ENCODE results near the gene CDHR5. TPM values are rescaled to one million over a fixed set of nuclear protein-coding genes. Genes with fewer than 3 reads are reported as not detected.

Gene CDHR5
- total and polyA plus RNA-seq, 2 of the 4 experiments (the other 2 are of a cell fraction), result not detected

DNA sequence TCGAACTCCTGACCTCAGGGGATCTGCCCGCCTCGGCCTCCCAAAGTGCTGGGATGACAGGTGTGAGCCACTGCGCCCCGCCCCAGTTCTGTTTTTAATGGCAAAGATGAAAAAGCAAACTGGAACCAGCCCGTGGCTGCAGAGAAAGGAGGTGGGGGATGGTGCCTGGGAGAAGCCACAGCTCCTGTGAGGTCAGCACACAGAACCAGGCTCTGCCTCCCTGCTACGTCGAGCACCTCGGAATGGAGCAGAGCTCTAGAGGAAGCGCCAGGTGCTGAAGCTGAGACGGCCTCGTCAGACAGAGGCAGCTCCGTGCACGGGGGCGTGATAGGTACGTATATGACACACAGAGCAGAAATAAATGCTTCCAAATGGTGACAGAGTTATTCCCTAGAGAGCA, 20.8 kb upstream of the CDHR5 start:
- Histone ChIP-seq H4K8ac (ENCODE audit: low read depth in 2 of 2, low read length in 2 of 2) (no peak overlapping the region), H3K9me3 (ENCODE audit: control insufficient read depth, insufficient read depth, low read length) (no peaks in the 10 kb centered on the region), H3K14ac (replicated peaks; ENCODE audit: low read depth, low read length) (no peak overlapping the region), H2BK20ac (ENCODE audit: low read depth, low read length) (no peak overlapping the region), H3K4me3 (ENCODE audit: insufficient read depth, low read depth, low read length) (no peak overlapping the region), H2BK120ac (ENCODE audit: low read depth, low read length) (no peak overlapping the region), H3K36me3 (ENCODE audit: control insufficient read depth, insufficient read depth, low read length) (peaks cover 23% of the 10 kb centered on the region), H3K23ac (ENCODE audit: low read depth, low read length) (no peak overlapping the region), H2AK9ac (replicated peaks; ENCODE audit: low read depth, low read length, poor library complexity) (no peak overlapping the region), H2AFZ (replicated peaks; ENCODE audit: low read length, poor library complexity) (no peak overlapping the region), H3K4ac (ENCODE audit: low read depth, low read length) (no peak overlapping the region), H3K9me1 (ENCODE audit: insufficient read depth, low read length) (no peaks in the 10 kb centered on the region), H3K4me1 (ENCODE audit: control insufficient read depth, insufficient read depth, low read length) (peaks cover 1% of the 10 kb centered on the region), H2BK5ac (ENCODE audit: low read depth, low read length, poor library complexity, severe bottlenecking) (no peak overlapping the region), H2AK5ac (ENCODE audit: low read depth, low read length) (no peak overlapping the region), H3K18ac (ENCODE audit: low read depth, low read length) (no peak overlapping the region), H4K5ac (ENCODE audit: low read depth, low read length) (no peak overlapping the region), H3K27ac (ENCODE audit: insufficient read depth, low read length) (no peak overlapping the region), H4K91ac (ENCODE audit: insufficient read depth, low read depth, low read length) (no peak overlapping the region), H3K9ac (ENCODE audit: low read depth, low read length) (no peak overlapping the region), H3K4me2 (ENCODE audit: low read depth, low read length) (no peak overlapping the region), H3K79me1 (ENCODE audit: low read depth in 1 of 2, low read length in 2 of 2) (no peaks in the 10 kb centered on the region; a peak in 1 of 4 replicates), H3K56ac (ENCODE audit: extremely low read depth, insufficient read depth, low read length) (no peak overlapping the region), H3K27me3 (ENCODE audit: control insufficient read depth, insufficient read depth, low read length) (no peaks in the 10 kb centered on the region), H4K20me1 (ENCODE audit: insufficient read depth, low read length) (peaks cover 6% of the 10 kb centered on the region; the same call in 1 of the 2 replicates), H2BK15ac (ENCODE audit: low read depth, low read length) (no peak overlapping the region)
- ATAC-seq (ENCODE audit: low read depth), result no peak
- in situ Hi-C loops (cut with MboI; ENCODE audit: low sequenced_read_pairs), result no loop called here
- WGBS, 2 experiments (ENCODE audit: extremely low coverage in 2 of 2, insufficient read length in 1 of 2), result 97% methylated on average over 9 of the region's 16 CpGs; no CpG with 5 or more reads in 1 of the 2 experiments
- dilution Hi-C loops (cut with HindIII; ENCODE audit: low sequenced_read_pairs, unreplicated experiment), result no loop called here
- no TSS peak for BruUV-seq (replicated peaks)
- ChIA-PET POLR2A (ENCODE audit: unreplicated experiment) (no interaction called here), CTCF (no interaction called here)
- intact Hi-C loops (cut with micrococcal nuclease), result no loop called here
- TF ChIP-seq NFE2L2 (IDR thresholded peaks at IDR 0.05; ENCODE audit: low read depth, low read length) (no peak), MAZ (IDR thresholded peaks at IDR 0.05; ENCODE audit: borderline replicate concordance, low read depth, low read length) (no peak), FOS (IDR thresholded peaks at IDR 0.05; ENCODE audit: low read depth, low read length) (no peak), POLR2A (IDR thresholded peaks at IDR 0.05; ENCODE audit: low read depth, low read length) (no peak), RCOR1 (IDR thresholded peaks at IDR 0.05; ENCODE audit: insufficient replicate concordance, low read length) (no peak), RFX5 (IDR thresholded peaks at IDR 0.05; ENCODE audit: low read depth, low read length) (no peak), BHLHE40 (IDR thresholded peaks at IDR 0.05; ENCODE audit: low read depth, low read length) (no peak), MXI1 (IDR thresholded peaks at IDR 0.05; ENCODE audit: borderline replicate concordance, low read depth, low read length) (no peak), CHD1 (IDR thresholded peaks at IDR 0.05; ENCODE audit: low read depth, low read length) (no peak), CEBPB (IDR thresholded peaks at IDR 0.05; ENCODE audit: low read depth, low read length) (no peak), SMC3 (IDR thresholded peaks at IDR 0.05; ENCODE audit: low read depth, low read length) (no peak), RAD21 (IDR thresholded peaks at IDR 0.05; ENCODE audit: low read length) (no peak), USF2 (IDR thresholded peaks at IDR 0.05; ENCODE audit: low read depth, low read length) (no peak), CTCF (conservative IDR thresholded peaks at IDR 0.05; ENCODE audit: low read depth, low read length) (no peak), MAFK (IDR thresholded peaks at IDR 0.05; ENCODE audit: low read depth, low read length) (no peak)
- TF ChIP-seq, protein P1, sequence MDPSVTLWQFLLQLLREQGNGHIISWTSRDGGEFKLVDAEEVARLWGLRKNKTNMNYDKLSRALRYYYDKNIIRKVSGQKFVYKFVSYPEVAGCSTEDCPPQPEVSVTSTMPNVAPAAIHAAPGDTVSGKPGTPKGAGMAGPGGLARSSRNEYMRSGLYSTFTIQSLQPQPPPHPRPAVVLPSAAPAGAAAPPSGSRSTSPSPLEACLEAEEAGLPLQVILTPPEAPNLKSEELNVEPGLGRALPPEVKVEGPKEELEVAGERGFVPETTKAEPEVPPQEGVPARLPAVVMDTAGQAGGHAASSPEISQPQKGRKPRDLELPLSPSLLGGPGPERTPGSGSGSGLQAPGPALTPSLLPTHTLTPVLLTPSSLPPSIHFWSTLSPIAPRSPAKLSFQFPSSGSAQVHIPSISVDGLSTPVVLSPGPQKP (IDR thresholded peaks at IDR 0.05; ENCODE audit: borderline replicate concordance, low read depth, low read length), result no peak
- DNase-seq, result no peak

All from IMR-90 (cell line).